ENCODE data around the gene CADM1.

DNA sequence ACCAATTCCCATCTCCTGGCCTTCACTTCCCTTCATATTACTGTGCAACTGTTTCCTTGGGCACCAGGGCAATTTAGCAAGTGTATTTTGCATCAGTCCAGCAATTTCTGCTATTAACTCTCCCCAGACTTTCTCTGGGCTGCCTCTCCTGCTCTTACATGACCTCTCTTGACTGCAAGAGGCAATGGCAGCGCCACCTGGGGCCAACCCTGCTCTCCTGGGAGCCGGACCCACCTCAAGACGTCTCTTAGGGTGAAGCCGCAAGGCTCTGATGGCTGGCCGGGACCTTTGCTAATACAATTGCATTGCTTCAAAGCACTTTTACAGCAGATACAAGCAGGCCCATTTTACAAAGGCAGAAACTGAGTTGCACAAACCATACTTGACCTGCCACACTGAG is 360.2 kb downstream of the CADM1 start:
- TF ChIP-seq POLR2A (IDR thresholded peaks at IDR 0.05; ENCODE audit: low read length) (no peak), GATA1 (IDR thresholded peaks at IDR 0.05; ENCODE audit: low read depth, low read length) (no peak)
